Astrocyte (in vitro differentiated cells and primary cell): ENCODE data around the gene GAS2L1. TPM values are rescaled to one million over a fixed set of nuclear protein-coding genes. Genes with fewer than 3 reads are reported as not detected.
A peak's percentile ranks its signal among the peaks of the same experiment; 100 is the strongest.

Experiments
- DNase-seq: peaks from one replicate; pipeline ENCODE4 v3.0.0-alpha.2; 2010; ENCODE audit warnings: low read depth
- FAIRE-seq: peaks from 2 replicates; lab custom pipeline; 2011; peaks lifted over from hg19 to GRCh38; lab: Jason Lieb, UNC
- H2AFZ ChIP-seq: 2 replicates; pipeline ENCODE4 v1.6.0; 2012; ENCODE audit warnings: low read depth, low read length, inconsistent platforms
- H3K27ac ChIP-seq: 2 replicates; pipeline ENCODE4 v1.5.1; 2011; ENCODE audit warnings: low read depth, low read length, inconsistent platforms
- H3K27me3 ChIP-seq: 2 replicates; pipeline ENCODE4 v1.6.0; 2011; ENCODE audit warnings: low read length, inconsistent platforms; ENCODE audit not compliant: insufficient read depth
- H3K36me3 ChIP-seq: 2 replicates; pipeline ENCODE4 v1.5.1; 2011; ENCODE audit warnings: low read length, inconsistent platforms; ENCODE audit not compliant: insufficient read depth
- H3K4me1 ChIP-seq: 2 replicates; pipeline ENCODE4 v1.5.1; 2011; ENCODE audit warnings: low read length, inconsistent platforms; ENCODE audit not compliant: insufficient read depth
- H3K4me2 ChIP-seq: 2 replicates; pipeline ENCODE4 v1.6.0; 2012; ENCODE audit warnings: low read length, inconsistent platforms
- H3K4me3 ChIP-seq: 2 replicates; pipeline ENCODE4 v1.5.1; 2011; ENCODE audit warnings: low read depth, mild to moderate bottlenecking, low read length, inconsistent platforms; ENCODE audit not compliant: insufficient read depth
- H3K79me2 ChIP-seq: 2 replicates; pipeline ENCODE4 v1.6.0; 2012; ENCODE audit warnings: mild to moderate bottlenecking, low read length, inconsistent platforms; ENCODE audit not compliant: insufficient read depth
- H3K9ac ChIP-seq: 2 replicates; pipeline ENCODE4 v1.6.0; 2012; ENCODE audit warnings: mild to moderate bottlenecking, low read length, inconsistent platforms
- H3K9me3 ChIP-seq: 2 replicates; pipeline ENCODE4 v1.5.1; 2012; ENCODE audit warnings: low read depth, mild to moderate bottlenecking, low read length, inconsistent platforms; ENCODE audit not compliant: insufficient read depth
- H4K20me1 ChIP-seq: 2 replicates; pipeline ENCODE4 v1.6.0; 2012; ENCODE audit warnings: low read length, inconsistent platforms; ENCODE audit not compliant: insufficient read depth
- H3K27ac Mint-ChIP-seq: one replicate; pipeline ENCODE4 v1.8.0; 2021; ENCODE audit warnings: mild to moderate bottlenecking, mixed read lengths; ENCODE audit not compliant: unreplicated experiment
- H3K27me3 Mint-ChIP-seq: one replicate; pipeline ENCODE4 v1.8.0; 2021; ENCODE audit warnings: low read depth, mixed read lengths; ENCODE audit not compliant: unreplicated experiment
- H3K36me3 Mint-ChIP-seq: one replicate; pipeline ENCODE4 v1.8.0; 2021; ENCODE audit warnings: low read depth, mixed read lengths; ENCODE audit not compliant: unreplicated experiment
- H3K4me1 Mint-ChIP-seq: one replicate; pipeline ENCODE4 v1.8.0; 2021; ENCODE audit warnings: low read depth, mixed read lengths; ENCODE audit not compliant: unreplicated experiment
- H3K4me3 Mint-ChIP-seq: one replicate; pipeline ENCODE4 v1.8.0; 2021; ENCODE audit warnings: mild to moderate bottlenecking, moderate library complexity, mixed read lengths; ENCODE audit not compliant: unreplicated experiment
- H3K9me3 Mint-ChIP-seq: one replicate; pipeline ENCODE4 v1.8.0; 2021; ENCODE audit warnings: mild to moderate bottlenecking, mixed read lengths; ENCODE audit not compliant: unreplicated experiment
- CTCF ChIP-seq: IDR thresholded peaks from 2 replicates; pipeline ENCODE4 v1.5.1; 2011; ENCODE audit warnings: low read depth, mild to moderate bottlenecking, inconsistent platforms, low read length, moderate library complexity; ENCODE audit not compliant: insufficient read depth
- EZH2 ChIP-seq: IDR thresholded peaks from 2 replicates; pipeline ENCODE4 v1.6.1; 2012; ENCODE audit warnings: mild to moderate bottlenecking, low read length, inconsistent platforms; ENCODE audit not compliant: insufficient read depth
- total RNA-seq: library from RNA; stranded (reverse); gene quantifications from 2 replicates; pipeline ENCODE4 v1.2.1, GENCODE V29; 2021

GAS2L1 gene
- total RNA-seq, 1 donor from 2014 or later = 24.3 TPM

GRCh38 chr22:29342577-29343312 lies 36.3 kb downstream of the GAS2L1 start:
- H3K4me1 ChIP-seq = peaks cover 21% of the 10 kb centered on the region
- no peak overlapping the region for H3K9ac ChIP-seq

GRCh38 chr22:29343313-29343805 lies 36.9 kb downstream of the GAS2L1 start:
- DNase-seq (peak; percentile 79), FAIRE-seq (peak; percentile 65)
- no peak overlapping the region for H3K27ac Mint-ChIP-seq

More at GRCh38 chr22:29342577-29343312, 36.3 kb downstream of the GAS2L1 start:
- Mint-ChIP-seq H3K36me3 (peaks cover 31% of the 10 kb centered on the region), H3K27me3 (no peaks in the 10 kb centered on the region), H3K9me3 (no peaks in the 10 kb centered on the region), H3K4me3 (peak overlapping the region; percentile 46), H3K4me1 (peaks cover 8% of the 10 kb centered on the region), H3K27ac (no peak overlapping the region)
- no peak overlapping the region for H3K4me3 ChIP-seq
- H3K36me3 ChIP-seq = peaks cover 31% of the 10 kb centered on the region
- H4K20me1 ChIP-seq = peaks cover 37% of the 10 kb centered on the region
- no peak overlapping the region for H3K27ac ChIP-seq
- H3K79me2 ChIP-seq = no peaks in the 10 kb centered on the region
- DNase-seq (no peak), FAIRE-seq (no peak)
- no peaks in the 10 kb centered on the region for H3K9me3 ChIP-seq
- no peak overlapping the region for H2AFZ ChIP-seq
- no peak overlapping the region for H3K4me2 ChIP-seq
- H3K27me3 ChIP-seq = no peaks in the 10 kb centered on the region
- TF ChIP-seq EZH2 (no peak), CTCF (no peak)

More at GRCh38 chr22:29343313-29343805, 36.9 kb downstream of the GAS2L1 start:
- Histone ChIP-seq H2AFZ (no peak overlapping the region), H3K36me3 (peaks cover 34% of the 10 kb centered on the region), H3K27ac (peak overlapping the region; percentile 66), H4K20me1 (peaks cover 35% of the 10 kb centered on the region), H3K9ac (peak overlapping the region; percentile 48), H3K4me1 (peaks cover 21% of the 10 kb centered on the region), H3K4me3 (no peak overlapping the region), H3K4me2 (peak overlapping the region; percentile 42), H3K27me3 (no peaks in the 10 kb centered on the region), H3K79me2 (no peaks in the 10 kb centered on the region), H3K9me3 (no peaks in the 10 kb centered on the region)
- TF ChIP-seq EZH2 (no peak), CTCF (no peak)
- H3K27me3 Mint-ChIP-seq = no peaks in the 10 kb centered on the region
- H3K4me3 Mint-ChIP-seq = no peak overlapping the region
- H3K36me3 Mint-ChIP-seq = peaks cover 26% of the 10 kb centered on the region
- peaks cover 8% of the 10 kb centered on the region for H3K4me1 Mint-ChIP-seq
- no peaks in the 10 kb centered on the region for H3K9me3 Mint-ChIP-seq
